GM06990 (cell line): ENCODE measurements around the gene PIWIL1.
A peak's percentile ranks its signal among the peaks of the same experiment; 100 is the strongest.

ENCODE experiments used
- DNase-seq: peaks from one replicate; pipeline ENCODE4 v3.0.0-alpha.2; 2011; ENCODE audit not compliant: insufficient read length; ENCODE audit errors: extremely low read depth
- H3K27me3 ChIP-seq: replicated peaks from 2 replicates; pipeline ENCODE4 v1.6.0; 2011; ENCODE audit warnings: low read length; ENCODE audit not compliant: control insufficient read depth, insufficient read depth
- H3K36me3 ChIP-seq: 2 replicates; pipeline ENCODE4 v1.5.1; 2011; ENCODE audit warnings: low read length; ENCODE audit not compliant: control insufficient read depth, insufficient read depth
- H3K4me3 ChIP-seq: replicated peaks from 2 replicates; pipeline ENCODE4 v1.5.1; 2011; ENCODE audit warnings: low read depth, mild to moderate bottlenecking, control low read depth, low read length
- TF ChIP-seq, protein P1 (sequence below): IDR thresholded peaks from 2 replicates; pipeline ENCODE4 v1.5.1; 2011; ENCODE audit warnings: low read length, control low read depth, mild to moderate bottlenecking, inconsistent platforms; ENCODE audit not compliant: insufficient read depth, poor library complexity, severe bottlenecking

Gene PIWIL1

DNA sequence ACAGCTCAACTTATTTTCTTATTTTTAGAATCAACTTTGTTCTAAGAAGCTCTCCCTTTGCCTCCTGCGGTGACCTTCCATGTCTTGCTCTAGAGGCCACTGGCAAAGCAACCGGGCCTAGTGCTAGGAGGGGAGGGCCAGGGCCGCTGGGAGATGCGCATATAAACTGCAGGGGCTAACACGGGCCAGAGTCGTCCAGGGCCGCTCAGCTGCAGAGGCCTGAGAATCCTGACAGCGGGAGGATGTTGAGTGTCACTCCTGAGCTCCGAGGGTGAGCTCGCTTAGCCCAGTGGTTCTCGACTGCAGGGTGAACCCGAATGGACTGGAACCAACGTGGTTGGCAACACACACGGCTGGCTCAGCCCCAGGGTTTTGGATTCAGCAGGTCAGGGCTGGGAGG, 6.5 kb upstream of the PIWIL1 start:
- no peak overlapping the region for H3K4me3 ChIP-seq
- TF ChIP-seq, protein P1, sequence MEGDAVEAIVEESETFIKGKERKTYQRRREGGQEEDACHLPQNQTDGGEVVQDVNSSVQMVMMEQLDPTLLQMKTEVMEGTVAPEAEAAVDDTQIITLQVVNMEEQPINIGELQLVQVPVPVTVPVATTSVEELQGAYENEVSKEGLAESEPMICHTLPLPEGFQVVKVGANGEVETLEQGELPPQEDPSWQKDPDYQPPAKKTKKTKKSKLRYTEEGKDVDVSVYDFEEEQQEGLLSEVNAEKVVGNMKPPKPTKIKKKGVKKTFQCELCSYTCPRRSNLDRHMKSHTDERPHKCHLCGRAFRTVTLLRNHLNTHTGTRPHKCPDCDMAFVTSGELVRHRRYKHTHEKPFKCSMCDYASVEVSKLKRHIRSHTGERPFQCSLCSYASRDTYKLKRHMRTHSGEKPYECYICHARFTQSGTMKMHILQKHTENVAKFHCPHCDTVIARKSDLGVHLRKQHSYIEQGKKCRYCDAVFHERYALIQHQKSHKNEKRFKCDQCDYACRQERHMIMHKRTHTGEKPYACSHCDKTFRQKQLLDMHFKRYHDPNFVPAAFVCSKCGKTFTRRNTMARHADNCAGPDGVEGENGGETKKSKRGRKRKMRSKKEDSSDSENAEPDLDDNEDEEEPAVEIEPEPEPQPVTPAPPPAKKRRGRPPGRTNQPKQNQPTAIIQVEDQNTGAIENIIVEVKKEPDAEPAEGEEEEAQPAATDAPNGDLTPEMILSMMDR = no peak
- H3K27me3 ChIP-seq = no peaks in the 10 kb centered on the region
- no peak for DNase-seq
- no peaks in the 10 kb centered on the region for H3K36me3 ChIP-seq

DNA sequence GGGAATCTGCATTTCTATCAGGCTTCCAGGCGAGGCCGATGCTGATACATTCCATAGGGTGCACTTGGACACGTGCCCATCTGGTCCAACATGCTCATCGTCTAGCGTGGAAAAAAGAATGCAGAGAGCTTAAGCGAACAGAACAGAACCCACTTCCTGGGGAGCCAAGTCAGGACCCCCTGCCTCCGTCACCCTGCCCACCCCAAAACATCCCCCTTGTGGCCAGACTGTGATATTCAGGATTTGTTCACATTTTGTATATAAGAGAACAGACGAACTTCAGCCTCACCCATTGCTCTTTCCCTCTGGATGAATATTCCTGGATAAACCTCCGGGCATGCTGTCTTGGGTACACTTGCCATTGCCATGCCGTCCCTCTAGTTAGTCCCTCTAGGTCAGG, 4.3 kb upstream of the PIWIL1 start:
- DNase-seq = no peak
- no peaks in the 10 kb centered on the region for H3K36me3 ChIP-seq
- H3K4me3 ChIP-seq = no peak overlapping the region
- TF ChIP-seq, protein P1 = no peak
- no peaks in the 10 kb centered on the region for H3K27me3 ChIP-seq

DNA sequence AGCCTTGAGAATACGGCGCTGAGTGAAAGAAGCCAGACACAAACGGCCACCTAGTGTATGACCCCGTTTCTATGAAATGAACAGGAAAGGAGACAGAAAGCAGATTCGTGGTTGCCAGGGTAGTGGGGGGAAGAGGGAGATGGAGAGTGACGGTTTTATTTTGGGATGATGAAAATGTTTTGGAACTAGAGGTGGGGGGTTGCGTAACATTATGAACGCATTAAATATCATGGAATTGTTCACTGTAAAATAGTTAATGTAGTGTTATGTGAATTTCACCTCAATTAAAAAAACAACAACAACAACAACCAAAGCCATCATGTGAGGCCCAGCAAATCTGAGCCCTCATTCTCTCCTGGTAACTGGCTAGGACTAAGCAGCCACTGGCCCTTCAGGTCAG, 3.3 kb upstream of the PIWIL1 start:
- TF ChIP-seq, protein P1 = no peak
- no peaks in the 10 kb centered on the region for H3K27me3 ChIP-seq
- DNase-seq = no peak
- H3K36me3 ChIP-seq = no peaks in the 10 kb centered on the region
- no peak overlapping the region for H3K4me3 ChIP-seq

DNA sequence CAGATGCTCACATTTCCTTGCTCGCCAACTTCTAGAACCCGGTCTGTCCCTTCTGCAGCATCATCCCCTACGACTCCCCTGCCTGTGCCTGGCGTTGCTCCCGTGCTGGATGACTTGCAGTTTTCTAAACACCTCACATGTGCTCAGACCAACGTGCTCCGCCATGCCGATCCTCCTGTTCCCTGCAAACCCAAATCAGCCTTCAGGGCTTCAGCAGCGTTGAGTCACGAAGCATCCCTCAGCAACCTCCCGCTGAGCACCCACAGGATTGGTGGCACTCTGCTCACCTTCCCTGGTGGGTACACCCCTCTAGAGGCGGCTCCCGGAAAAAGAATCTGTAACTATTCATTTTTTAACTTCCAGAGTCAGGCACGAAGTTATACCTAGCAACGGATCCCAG, 2.8 kb upstream of the PIWIL1 start:
- H3K4me3 ChIP-seq = no peak overlapping the region
- H3K36me3 ChIP-seq = no peaks in the 10 kb centered on the region
- DNase-seq = no peak
- no peaks in the 10 kb centered on the region for H3K27me3 ChIP-seq
- TF ChIP-seq, protein P1 = no peak

DNA sequence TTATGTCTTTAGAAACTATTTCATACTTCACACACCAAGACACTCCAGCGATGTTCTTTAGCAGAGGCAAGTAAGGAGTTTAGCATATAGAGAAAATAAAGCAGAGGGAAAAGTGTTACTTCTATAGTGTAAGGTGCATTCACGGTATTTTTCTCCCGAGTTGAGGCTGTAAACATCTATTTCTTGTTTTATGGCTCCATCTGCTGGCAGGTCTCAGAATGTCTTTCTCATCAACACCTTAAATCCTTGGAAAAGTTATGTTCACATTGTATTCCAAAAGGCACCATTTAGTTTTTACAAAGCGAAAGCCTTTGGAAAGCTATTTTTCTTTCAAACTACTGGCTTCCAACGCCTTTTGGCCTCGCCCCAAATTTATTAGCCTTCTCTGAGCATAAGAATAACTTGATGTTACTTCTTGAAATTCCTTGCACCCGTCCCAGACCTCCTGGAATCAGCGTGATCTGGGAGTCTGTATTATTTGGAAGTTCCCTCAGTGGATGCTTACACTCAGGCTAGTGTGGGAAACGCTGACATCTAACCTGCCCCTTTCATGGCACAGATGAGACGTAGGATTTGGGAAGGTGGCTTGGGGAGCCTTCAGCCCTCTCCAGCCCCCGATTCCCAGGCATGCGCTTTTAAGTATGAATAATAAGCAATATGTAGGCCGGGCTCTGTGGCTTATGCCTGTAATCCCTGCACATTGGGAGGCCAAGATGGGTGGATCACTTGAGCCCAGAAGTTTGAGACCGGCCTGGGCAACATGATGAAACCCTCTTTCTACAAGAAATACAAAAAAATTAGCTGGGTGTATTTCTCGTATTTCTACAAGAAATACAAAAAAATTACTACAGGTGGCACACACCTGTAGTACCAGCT, 1.9 kb upstream of the PIWIL1 start:
- TF ChIP-seq, protein P1 = peak; percentile 55
- no peak overlapping the region for H3K4me3 ChIP-seq
- H3K27me3 ChIP-seq = no peaks in the 10 kb centered on the region
- no peaks in the 10 kb centered on the region for H3K36me3 ChIP-seq
- DNase-seq = no peak
